Stromal cell of bone marrow (primary cell): ENCODE measurements around the gene TGFBR3L.
"Not testable (repeated sequence)": the region's sequence is repeated elsewhere in the genome, so short reads cannot be mapped to it uniquely, and the experiment has no call there.

Experiments
- DNase-seq: peaks from one replicate; pipeline ENCODE4 v3.0.0-alpha.2; 2012; ENCODE audit warnings: low read depth

Gene TGFBR3L

DNA sequence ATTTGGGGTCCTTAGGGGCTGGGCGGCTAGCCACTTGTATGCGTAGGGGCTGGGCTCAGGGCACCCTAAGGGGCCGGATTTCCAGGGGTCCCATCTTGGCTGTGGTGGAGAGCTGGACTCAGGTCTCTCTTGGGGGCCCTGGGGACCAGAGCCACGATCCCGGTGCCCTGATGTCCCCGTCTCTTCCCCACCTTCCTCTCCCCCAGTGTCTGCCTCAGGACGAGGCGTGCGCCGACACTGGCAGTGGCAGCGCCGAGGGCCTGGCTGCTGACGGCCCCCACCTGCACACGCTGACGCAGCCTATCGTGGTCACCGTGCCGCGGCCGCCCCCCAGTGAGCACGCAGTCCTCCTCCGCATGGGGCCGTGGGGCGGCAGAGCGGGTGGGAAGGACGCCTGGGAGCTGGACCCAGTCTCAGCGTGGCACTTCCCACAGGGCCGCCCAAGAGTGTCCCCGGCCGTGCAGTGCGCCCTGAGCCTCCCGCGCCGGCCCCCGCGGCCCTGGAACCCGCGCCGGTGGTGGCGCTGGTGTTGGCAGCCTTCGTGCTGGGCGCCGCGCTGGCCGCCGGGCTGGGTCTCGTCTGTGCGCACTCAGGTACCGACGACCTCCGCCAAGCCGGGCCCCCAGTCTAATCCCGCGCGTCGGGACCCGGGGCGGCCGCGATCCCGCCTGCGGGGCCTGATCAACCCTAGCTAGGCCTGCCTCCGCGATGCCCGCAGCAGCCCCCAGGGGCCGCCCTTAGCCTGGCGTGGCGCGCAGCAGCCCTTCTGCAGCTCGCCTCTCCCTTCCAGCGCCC, 2.8 kb downstream of the TGFBR3L start:
- no peak for DNase-seq

DNA sequence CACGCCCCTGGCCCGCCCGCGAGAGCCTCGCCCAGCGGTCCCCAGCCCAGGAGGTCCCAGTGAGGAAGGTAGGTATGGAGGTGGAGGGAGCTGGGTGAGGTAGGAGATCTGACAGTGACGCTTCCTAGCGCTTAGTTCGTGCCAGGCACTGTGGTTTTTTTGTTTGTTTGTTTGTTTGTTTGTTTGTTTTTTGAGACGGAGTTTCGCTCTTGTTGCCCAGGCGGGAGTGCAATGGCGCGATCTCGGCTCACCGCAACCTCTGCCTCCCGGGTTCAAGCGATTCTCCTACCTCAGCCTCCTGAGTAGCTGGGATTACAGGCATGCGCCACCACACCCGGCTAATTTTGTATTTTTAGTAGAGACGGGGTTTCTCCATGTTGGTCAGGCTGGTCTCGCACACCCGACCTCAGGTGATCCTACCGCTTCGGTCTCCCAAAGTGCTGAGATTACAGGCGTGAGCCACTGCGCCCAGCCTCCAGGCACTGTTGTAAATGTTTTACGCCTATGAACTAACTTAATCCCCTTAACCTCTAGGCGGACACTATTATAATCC, 3.5 kb downstream of the TGFBR3L start:
- DNase-seq = not testable (repeated sequence)

DNA sequence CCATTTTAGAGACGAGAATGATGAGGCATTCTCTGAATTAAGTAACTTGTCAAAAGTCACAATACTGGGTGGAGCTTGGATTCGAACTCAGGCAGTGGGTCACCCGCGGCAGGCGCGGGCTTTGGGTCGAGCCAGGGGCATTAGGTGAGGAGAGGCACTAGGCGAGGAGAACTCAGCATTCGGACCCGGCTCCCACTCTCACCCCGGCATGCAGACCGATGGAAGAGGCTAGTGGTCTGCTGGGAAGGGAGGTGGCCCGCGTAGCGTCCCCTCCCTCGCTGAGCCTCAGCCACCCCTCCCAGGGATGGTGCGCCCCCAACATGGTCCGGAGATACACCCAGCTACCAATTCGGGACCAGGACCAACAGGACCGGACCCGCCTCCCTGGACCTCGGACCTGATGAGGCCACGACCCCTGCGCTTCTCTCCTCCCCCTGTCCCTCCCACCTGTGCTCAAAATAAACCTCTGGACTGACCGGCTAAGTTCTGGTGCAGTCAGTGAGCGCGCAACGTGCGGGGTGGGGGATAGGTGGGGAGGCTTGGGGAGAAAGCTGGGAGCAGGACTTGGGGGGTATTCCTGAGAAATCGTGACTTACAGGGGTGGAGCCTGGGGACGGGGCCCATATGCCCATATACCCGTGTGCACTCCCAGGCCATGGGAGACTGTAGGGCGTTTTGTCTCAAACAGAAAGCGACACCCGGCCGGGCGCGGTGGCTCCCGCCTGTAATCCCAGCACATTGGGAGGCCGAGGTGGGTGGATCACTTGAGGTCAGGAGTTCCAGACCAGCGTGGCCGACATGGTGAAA, 4.2 kb downstream of the TGFBR3L start:
- no peak for DNase-seq

GRCh38 chr19:7919610-7920518, 5.2 kb downstream of the TGFBR3L start, which contains the start of gene SNAPC2:
TSS of gene SNAPC2 (plus strand) at chr19:7920338. CDS start at chr19:7920367, 29 bp downstream.
- DNase-seq = peak; percentile 88

GRCh38 chr19:7920519-7921301, 6.1 kb downstream of the TGFBR3L start:
- peak; percentile 93 for DNase-seq

DNA sequence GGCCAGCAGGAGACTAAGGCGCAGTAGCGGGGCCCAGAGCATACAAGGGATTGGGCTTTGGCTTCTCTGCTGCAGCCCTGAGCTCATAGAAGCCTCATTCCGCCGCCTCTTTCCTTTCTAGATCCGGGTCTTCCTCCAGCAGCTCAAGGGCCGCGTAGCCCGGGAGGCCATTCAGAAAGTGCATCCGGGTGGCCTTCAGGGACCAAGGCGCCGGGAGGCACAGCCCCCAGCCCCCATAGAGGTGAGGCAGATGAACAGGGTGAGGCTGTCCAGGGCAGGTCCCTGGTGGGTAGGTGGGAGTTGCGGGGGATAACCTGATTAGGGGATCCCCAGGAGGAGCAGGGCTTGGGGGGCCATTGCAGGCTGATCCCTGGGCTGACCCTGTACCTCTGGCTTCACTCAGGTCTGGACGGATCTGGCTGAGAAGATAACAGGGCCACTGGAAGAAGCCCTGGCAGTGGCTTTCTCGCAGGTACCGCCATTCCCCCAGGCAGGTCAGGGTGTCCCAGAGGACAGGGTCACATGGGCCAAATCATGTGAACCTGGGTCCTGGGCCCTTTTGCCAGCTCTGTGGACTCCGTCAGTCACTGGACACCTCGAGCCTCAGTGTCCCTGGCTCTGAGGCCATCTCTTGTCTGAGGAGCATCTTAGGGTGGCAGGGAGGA, 6.8 kb downstream of the TGFBR3L start:
- DNase-seq = no peak

DNA sequence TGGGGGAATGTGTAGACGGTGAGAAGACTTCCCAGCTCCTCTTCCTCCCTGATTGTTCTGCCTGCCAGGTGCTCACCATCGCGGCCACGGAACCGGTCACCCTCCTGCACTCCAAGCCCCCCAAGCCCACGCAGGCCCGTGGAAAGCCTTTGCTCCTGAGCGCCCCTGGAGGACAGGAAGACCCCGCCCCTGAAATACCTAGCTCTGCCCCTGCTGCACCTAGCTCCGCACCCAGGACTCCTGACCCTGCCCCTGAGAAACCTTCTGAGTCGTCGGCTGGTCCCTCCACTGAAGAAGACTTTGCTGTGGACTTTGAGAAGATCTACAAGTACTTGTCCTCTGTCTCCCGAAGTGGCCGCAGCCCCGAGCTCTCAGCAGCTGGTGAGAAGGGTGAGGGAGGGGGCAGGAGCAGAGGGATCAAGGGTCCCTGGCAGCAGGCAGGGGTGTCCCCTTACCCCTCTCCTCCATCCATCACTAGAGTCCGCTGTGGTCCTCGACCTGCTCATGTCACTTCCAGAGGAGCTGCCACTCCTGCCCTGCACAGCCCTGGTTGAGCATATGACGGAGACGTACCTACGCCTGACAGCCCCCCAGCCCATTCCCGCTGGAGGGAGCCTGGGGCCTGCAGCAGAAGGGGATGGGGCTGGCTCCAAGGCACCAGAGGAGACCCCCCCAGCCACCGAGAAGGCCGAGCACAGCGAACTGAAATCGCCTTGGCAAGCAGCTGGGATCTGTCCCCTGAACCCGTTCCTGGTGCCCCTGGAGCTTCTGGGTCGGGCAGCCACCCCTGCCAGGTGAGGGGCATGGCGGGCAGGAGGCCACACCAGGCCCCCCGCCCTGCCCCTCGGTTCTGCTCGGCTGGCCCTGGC, 7.6 kb downstream of the TGFBR3L start:
- DNase-seq = no peak

- DNase-seq = no peak
These were observed 8.2 kb downstream of the TGFBR3L start for GRCh38 chr19:7922836-7923195.

- DNase-seq = no peak
These were observed 8.9 kb downstream of the TGFBR3L start for GRCh38 chr19:7923295-7924191.

DNA sequence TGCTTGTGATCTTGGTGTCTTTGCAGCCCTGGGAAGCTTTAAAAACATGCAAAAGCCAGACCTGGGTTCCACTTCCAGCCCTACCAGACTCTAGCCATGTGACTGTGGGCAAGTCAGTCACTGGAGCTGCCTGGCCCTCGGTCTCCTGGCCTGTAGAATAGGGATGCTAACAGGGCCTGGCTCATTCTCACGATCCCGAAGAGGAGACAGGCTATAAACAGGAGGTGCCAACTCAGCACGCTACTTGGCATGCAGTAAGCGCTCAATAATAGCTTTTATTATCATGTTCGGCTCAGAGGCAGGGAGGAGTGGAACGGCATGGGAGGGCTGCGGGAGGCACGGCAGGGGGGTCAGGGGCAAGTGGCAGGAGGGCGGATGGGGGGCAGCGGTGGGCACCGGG, 9.6 kb downstream of the TGFBR3L start:
- no peak for DNase-seq

DNA sequence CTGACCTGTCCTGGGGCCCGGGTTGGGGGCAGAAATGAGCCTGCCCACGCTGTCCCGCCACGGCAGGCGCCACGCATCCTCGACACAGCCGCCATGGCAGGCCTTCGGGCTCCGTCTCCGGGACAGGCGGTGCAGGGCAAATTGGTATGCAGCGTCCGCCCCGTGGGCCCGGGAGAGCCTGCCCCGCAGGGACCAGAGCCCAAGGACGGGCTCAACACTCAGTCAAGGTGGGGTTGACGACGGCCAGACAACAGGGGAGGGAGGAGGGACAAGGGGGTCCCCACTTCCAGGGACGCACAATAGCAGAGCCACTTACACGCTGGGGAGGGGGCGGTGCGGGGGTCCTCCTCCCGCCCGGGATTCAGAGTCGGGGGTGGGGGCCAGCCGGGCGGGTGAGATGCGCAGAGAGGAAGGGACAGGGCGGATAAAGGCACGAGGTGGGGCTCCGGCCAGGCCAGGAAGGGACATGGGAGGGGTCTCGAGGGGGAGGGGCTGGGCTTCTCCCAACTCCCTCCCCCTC, 10.1 kb downstream of the TGFBR3L start:
- DNase-seq = no peak

GRCh38 chr19:7925171-7925851, 10.7 kb downstream of the TGFBR3L start:
- DNase-seq = no peak

GRCh38 chr19:7926021-7926726, 11.5 kb downstream of the TGFBR3L start, which contains the start of gene CTXN1:
TSS of gene CTXN1 (minus strand) at chr19:7926135. CDS start at chr19:7925538, 597 bp downstream.
- DNase-seq = no peak

- no peak for DNase-seq
These were observed 12.3 kb downstream of the TGFBR3L start for GRCh38 chr19:7926727-7927604.

DNA sequence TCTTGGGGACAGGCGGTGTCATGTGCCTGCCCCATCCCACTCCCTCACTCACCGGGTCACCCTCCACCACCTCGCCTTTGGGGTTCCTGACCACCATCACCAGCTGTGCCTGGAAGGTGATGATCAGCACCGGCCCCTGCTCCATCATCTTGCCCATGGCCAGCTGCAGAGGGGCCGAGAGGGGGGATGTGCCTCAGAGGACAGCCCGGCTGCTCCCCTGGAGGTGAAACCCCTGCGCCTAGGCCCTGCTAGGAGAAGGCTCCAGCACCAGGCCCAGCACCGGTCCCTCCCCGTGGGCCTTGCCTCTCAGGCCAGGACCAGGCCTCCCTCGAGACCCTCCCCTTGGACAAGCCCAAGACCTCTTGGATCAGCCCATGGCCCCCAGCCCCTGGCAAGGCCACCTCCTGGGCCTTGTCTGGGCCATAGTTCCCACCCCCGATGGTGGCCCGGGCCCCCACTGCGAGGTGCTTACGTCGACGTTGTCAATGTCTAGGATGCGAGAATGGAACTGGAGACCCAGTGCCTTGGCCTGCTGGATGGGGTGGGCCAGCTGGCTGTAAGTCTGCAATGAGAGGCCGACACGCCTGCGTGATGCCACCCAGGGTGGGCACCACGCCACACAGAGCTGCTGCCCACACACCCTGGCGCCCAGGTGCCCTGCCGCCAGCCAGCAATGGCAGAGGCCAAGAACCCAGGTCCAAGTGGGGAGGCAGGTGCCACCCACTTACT, 13.1 kb downstream of the TGFBR3L start:
- no peak for DNase-seq
